Caco-2 (cell line): ENCODE data around the gene SLC4A3. TPM values are rescaled to one million over a fixed set of nuclear protein-coding genes. Genes with fewer than 3 reads are reported as not detected.

Experiments
- BruUV-seq: library from RNA; stranded (reverse); fragments of 400-500 nt; replicated peaks from 2 replicates; lab custom pipeline; 2021; lab: Mats Ljungman, UMichigan
- CTCF ChIA-PET: fragments of 300-600 bp; sonication (Branson Sonifier 250); formaldehyde crosslinking; loops from one replicate; lab custom pipeline; 2022; ENCODE audit warnings: antibody characterized with exemption; lab: Charles Lee
- POLR2A ChIA-PET: fragments of 300-600 bp; sonication (Branson Sonifier 250); formaldehyde crosslinking; loops from one replicate; lab custom pipeline; 2022; ENCODE audit warnings: antibody characterized with exemption; lab: Charles Lee
- DNase-seq, 2 experiments: peaks; one replicate each; pipeline versions ENCODE4 v3.0.0 to v3.0.0-alpha.2; 2020 to 2022
- H3K27me3 ChIP-seq: replicated peaks from 2 replicates; pipeline ENCODE4 v1.6.0; 2011; ENCODE audit warnings: low read length; ENCODE audit not compliant: control insufficient read depth, insufficient read depth
- H3K36me3 ChIP-seq: 2 replicates; pipeline ENCODE4 v1.5.1; 2011; ENCODE audit warnings: low read length; ENCODE audit not compliant: control insufficient read depth, insufficient read depth
- H3K4me1 ChIP-seq: fragments of 250-450 bp; sonication (Bioruptor Pico); 2 replicates; pipeline ENCODE4 v1.5.1; 2020; ENCODE audit warnings: mild to moderate bottlenecking
- H3K4me3 ChIP-seq: 2 replicates; pipeline ENCODE4 v1.5.1; 2011; ENCODE audit warnings: low read depth, mild to moderate bottlenecking, control low read depth, low read length
- H3K9me3 ChIP-seq: fragments of 250-450 bp; sonication (Bioruptor Pico); 2 replicates; pipeline ENCODE4 v1.5.1; 2020; ENCODE audit warnings: mild to moderate bottlenecking, moderate library complexity
- H3K27ac Mint-ChIP-seq: one replicate; pipeline ENCODE4 v1.8.0; 2022; ENCODE audit warnings: mixed read lengths; ENCODE audit not compliant: unreplicated experiment
- H3K27me3 Mint-ChIP-seq: one replicate; pipeline ENCODE4 v1.8.0; 2022; ENCODE audit warnings: mixed read lengths; ENCODE audit not compliant: insufficient read depth, unreplicated experiment
- H3K36me3 Mint-ChIP-seq: one replicate; pipeline ENCODE4 v1.8.0; 2022; ENCODE audit warnings: mild to moderate bottlenecking, mixed read lengths; ENCODE audit not compliant: insufficient read depth, unreplicated experiment
- H3K4me1 Mint-ChIP-seq: one replicate; pipeline ENCODE4 v1.8.0; 2022; ENCODE audit warnings: low read depth, mixed read lengths; ENCODE audit not compliant: unreplicated experiment
- H3K4me3 Mint-ChIP-seq: one replicate; pipeline ENCODE4 v1.8.0; 2022; ENCODE audit warnings: mild to moderate bottlenecking, moderate library complexity, mixed read lengths; ENCODE audit not compliant: unreplicated experiment
- H3K9me3 Mint-ChIP-seq: one replicate; pipeline ENCODE4 v1.8.0; 2022; ENCODE audit warnings: mixed read lengths; ENCODE audit not compliant: unreplicated experiment
- intact Hi-C: fragments of 100-400 bp; cut with micrococcal nuclease; formaldehyde crosslinking; loops from one replicate; pipeline ENCODE4 v1.10.0; 2022; ENCODE audit not compliant: unreplicated experiment
- total RNA-seq: library from RNA; stranded (reverse); gene quantifications from 2 replicates; pipeline ENCODE4 v1.2.3, GENCODE V29; 2022
- TF ChIP-seq, protein P1 (sequence below), 2 experiments: fragments of 200-600 bp in 1 of 2; IDR thresholded peaks; 1 replicate in 1 of 2; 2 replicates in 1 of 2; pipeline versions ENCODE4 v1.5.1 to v1.8.0; 2011 to 2022; ENCODE audit warnings: antibody characterized with exemption in 1 of 2, control low read depth in 1 of 2, inconsistent platforms in 1 of 2, low read depth in 1 of 2, low read length in 1 of 2, mild to moderate bottlenecking in 1 of 2, moderate library complexity in 1 of 2; ENCODE audit not compliant: insufficient read depth in 1 of 2, severe bottlenecking in 1 of 2, unreplicated experiment in 1 of 2

SLC4A3 gene
- total RNA-seq, 1 experiment from 2014 or later = 6.2 TPM

DNA sequence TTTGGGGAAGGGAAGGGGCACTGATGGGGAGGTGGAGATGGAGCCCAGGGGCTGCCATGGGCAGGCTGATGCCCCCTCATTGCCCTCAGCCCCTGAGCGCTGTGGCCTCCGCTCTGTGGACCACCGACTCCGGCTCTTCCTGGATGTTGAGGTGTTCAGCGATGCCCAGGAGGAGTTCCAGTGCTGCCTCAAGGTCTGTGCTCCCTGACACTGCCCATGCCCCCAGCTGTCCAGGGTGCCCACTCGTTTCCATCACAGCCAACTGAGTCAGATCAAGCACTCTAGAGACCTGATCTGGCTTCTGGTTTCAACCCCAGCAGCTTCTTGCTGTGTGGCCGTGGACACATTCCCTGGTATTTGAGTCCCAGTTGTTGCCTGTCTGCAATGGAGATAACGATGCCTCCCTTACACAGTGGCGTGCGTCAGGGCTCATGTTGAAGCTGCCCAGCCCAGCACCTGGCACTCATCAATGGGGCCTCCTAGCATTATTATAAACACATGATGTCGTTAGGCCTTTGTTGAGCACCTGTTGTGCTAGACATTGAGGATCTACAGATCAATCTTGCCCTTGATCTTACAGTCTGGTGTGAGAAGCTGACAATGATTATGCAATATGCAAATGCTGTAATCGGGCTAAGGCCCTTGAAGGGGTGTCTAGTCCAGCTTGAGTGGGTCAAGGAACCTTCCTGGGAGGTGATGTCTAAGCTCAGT lies 15.4 kb upstream of the SLC4A3 start:
- Histone ChIP-seq H3K4me3 (no peak overlapping the region), H3K9me3 (no peaks in the 10 kb centered on the region), H3K36me3 (no peaks in the 10 kb centered on the region; the same call in 1 of the 2 replicates), H3K27me3 (no peaks in the 10 kb centered on the region), H3K4me1 (no peaks in the 10 kb centered on the region)
- Mint-ChIP-seq H3K4me3 (no peak overlapping the region), H3K27me3 (no peaks in the 10 kb centered on the region), H3K9me3 (no peaks in the 10 kb centered on the region), H3K36me3 (no peaks in the 10 kb centered on the region), H3K4me1 (no peaks in the 10 kb centered on the region), H3K27ac (no peak overlapping the region)
- BruUV-seq = no TSS peak
- TF ChIP-seq, protein P1, sequence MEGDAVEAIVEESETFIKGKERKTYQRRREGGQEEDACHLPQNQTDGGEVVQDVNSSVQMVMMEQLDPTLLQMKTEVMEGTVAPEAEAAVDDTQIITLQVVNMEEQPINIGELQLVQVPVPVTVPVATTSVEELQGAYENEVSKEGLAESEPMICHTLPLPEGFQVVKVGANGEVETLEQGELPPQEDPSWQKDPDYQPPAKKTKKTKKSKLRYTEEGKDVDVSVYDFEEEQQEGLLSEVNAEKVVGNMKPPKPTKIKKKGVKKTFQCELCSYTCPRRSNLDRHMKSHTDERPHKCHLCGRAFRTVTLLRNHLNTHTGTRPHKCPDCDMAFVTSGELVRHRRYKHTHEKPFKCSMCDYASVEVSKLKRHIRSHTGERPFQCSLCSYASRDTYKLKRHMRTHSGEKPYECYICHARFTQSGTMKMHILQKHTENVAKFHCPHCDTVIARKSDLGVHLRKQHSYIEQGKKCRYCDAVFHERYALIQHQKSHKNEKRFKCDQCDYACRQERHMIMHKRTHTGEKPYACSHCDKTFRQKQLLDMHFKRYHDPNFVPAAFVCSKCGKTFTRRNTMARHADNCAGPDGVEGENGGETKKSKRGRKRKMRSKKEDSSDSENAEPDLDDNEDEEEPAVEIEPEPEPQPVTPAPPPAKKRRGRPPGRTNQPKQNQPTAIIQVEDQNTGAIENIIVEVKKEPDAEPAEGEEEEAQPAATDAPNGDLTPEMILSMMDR (IDR thresholded peaks at IDR 0.05; ENCODE audit: insufficient read depth in 1 of 2, low read depth in 1 of 2, low read length in 1 of 2, severe bottlenecking in 1 of 2, unreplicated experiment in 1 of 2) = no peak
- no peak for DNase-seq
- CTCF ChIA-PET = no interaction called here
- intact Hi-C loops = no loop called here
- POLR2A ChIA-PET = no interaction called here

DNA sequence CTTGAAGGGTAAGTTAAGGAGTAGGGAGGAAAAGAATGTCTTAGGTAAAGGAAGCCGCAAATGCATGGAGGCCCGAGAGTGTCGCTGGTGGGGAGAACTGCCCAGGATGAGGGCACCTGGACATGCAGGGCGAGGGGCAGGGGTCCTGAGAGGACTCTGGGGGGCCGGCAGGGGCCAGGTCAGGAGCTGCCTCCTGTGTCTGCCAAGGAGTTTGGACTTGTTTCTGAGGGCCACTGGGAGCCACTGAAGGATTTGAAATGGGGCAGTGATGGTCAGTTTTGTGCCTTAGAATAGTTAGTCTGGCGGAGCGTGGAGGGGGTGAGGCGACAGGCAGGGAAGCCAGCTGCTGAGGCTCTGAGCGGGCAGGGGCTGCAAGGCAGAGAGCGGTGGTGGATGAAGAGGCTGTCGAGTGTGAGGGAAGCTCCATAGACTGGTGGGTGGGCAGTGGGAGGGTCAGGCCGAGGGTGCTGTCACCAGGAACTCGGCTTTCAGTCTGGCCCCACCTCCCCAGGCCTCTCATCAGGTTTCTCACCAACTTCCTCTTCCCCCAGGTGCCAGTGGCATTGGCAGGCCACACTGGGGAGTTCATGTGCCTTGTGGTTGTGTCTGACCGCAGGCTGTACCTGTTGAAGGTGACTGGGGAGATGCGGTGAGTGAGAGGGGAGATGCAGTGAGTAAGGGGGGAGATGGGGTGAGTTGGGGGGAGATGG lies 14.7 kb upstream of the SLC4A3 start:
- no peaks in the 10 kb centered on the region for H3K4me1 Mint-ChIP-seq
- ChIA-PET POLR2A (no interaction called here), CTCF (no interaction called here)
- Histone ChIP-seq H3K27me3 (no peaks in the 10 kb centered on the region), H3K4me3 (no peak overlapping the region), H3K36me3 (no peaks in the 10 kb centered on the region; the same call in 1 of the 2 replicates), H3K9me3 (no peaks in the 10 kb centered on the region), H3K4me1 (no peaks in the 10 kb centered on the region)
- TF ChIP-seq, protein P1 (IDR thresholded peaks at IDR 0.05; ENCODE audit: insufficient read depth in 1 of 2, low read depth in 1 of 2, low read length in 1 of 2, severe bottlenecking in 1 of 2, unreplicated experiment in 1 of 2) = no peak
- no peak overlapping the region for H3K27ac Mint-ChIP-seq
- H3K27me3 Mint-ChIP-seq = no peaks in the 10 kb centered on the region
- no TSS peak for BruUV-seq
- intact Hi-C loops = no loop called here
- H3K9me3 Mint-ChIP-seq = no peaks in the 10 kb centered on the region
- H3K4me3 Mint-ChIP-seq = no peak overlapping the region
- no peaks in the 10 kb centered on the region for H3K36me3 Mint-ChIP-seq
- DNase-seq = no peak

DNA sequence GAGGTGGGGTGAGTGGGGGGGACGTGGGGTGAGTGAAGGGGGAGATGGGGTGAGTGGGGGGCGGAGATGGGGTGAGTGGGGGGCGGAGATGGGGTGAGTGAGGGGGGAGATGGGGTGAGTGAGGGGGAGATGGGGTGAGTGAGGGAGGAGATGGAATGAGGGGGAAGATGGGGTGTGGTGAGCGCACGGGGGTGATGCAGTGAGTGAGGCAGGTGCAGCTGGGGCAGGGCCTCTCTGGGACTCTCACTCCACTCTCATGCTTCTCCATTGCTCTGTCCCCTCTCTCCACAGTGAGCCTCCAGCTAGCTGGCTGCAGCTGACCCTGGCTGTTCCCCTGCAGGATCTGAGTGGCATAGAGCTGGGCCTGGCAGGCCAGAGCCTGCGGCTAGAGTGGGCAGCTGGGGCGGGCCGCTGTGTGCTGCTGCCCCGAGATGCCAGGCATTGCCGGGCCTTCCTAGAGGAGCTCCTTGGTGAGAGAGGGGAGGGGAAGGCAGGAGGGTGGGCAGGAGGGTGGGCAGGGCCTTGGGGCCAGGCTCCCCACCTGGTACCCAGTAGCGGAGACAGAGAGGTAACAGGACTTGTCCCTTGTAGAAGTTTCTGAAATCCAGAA lies 13.9 kb upstream of the SLC4A3 start:
- no peak overlapping the region for H3K27ac Mint-ChIP-seq
- no peaks in the 10 kb centered on the region for H3K4me1 Mint-ChIP-seq
- no peaks in the 10 kb centered on the region for H3K9me3 Mint-ChIP-seq
- H3K36me3 Mint-ChIP-seq = no peaks in the 10 kb centered on the region
- POLR2A ChIA-PET = no interaction called here
- no peak overlapping the region for H3K4me3 Mint-ChIP-seq
- no peaks in the 10 kb centered on the region for H3K27me3 ChIP-seq
- no peaks in the 10 kb centered on the region for H3K4me1 ChIP-seq
- BruUV-seq = no TSS peak
- TF ChIP-seq, protein P1 (IDR thresholded peaks at IDR 0.05; ENCODE audit: insufficient read depth in 1 of 2, low read depth in 1 of 2, low read length in 1 of 2, severe bottlenecking in 1 of 2, unreplicated experiment in 1 of 2) = no peak
- intact Hi-C loops = no loop called here
- H3K36me3 ChIP-seq = no peaks in the 10 kb centered on the region; the same call in 1 of the 2 replicates
- H3K9me3 ChIP-seq = no peaks in the 10 kb centered on the region
- DNase-seq = no peak
- H3K4me3 ChIP-seq = no peak overlapping the region
- no peaks in the 10 kb centered on the region for H3K27me3 Mint-ChIP-seq
- CTCF ChIA-PET = no interaction called here
